CD4-positive, alpha-beta T cell (primary cell): ENCODE measurements around the gene DDX59. TPM values are rescaled to one million over a fixed set of nuclear protein-coding genes. Genes with fewer than 3 reads are reported as not detected.

ENCODE experiments used
- ATAC-seq: fragments of 200-7000 bp; cut with Tn5 transposase; one replicate; pipeline ENCODE4 v1.10.0; 2022; ENCODE audit warnings: mild to moderate bottlenecking; ENCODE audit not compliant: poor library complexity
- CTCF ChIA-PET: fragments of 350-600 bp; sonication (Branson Sonifier 250); formaldehyde crosslinking; loops from one replicate; lab custom pipeline; 2021; ENCODE audit warnings: antibody characterized with exemption, inconsistent platforms; lab: Charles Lee
- POLR2A ChIA-PET: fragments of 350-600 bp; sonication (Branson Sonifier 250); formaldehyde crosslinking; loops from one replicate; lab custom pipeline; 2021; ENCODE audit warnings: antibody characterized with exemption, inconsistent platforms; lab: Charles Lee
- DNase-seq, 14 experiments: peaks; one replicate each; pipeline ENCODE4 v3.0.0-alpha.2; 2013 to 2020; ENCODE audit warnings: mixed read lengths in 2 of 14
- H3K27ac ChIP-seq, 2 donors: one replicate each; pipeline versions ENCODE4 v1.5.1 to v1.7.0; 2013; ENCODE audit warnings: low read length in 2 of 2, low read depth in 1 of 2, mild to moderate bottlenecking in 1 of 2
- H3K27me3 ChIP-seq, 2 experiments: 1 replicate in 1 of 2; 2 replicates in 1 of 2; pipeline versions ENCODE4 v1.6.1 to v1.7.0; 2013; ENCODE audit warnings: low read length in 2 of 2, control low read depth in 1 of 2, mild to moderate bottlenecking in 1 of 2, moderate library complexity in 1 of 2; ENCODE audit not compliant: insufficient read depth in 2 of 2, control insufficient read depth in 1 of 2
- H3K36me3 ChIP-seq: one replicate; pipeline ENCODE4 v1.6.1; 2013; ENCODE audit warnings: low read length, control low read depth; ENCODE audit not compliant: insufficient read depth
- H3K4me1 ChIP-seq: one replicate; pipeline ENCODE4 v1.6.1; 2013; ENCODE audit warnings: low read length, control low read depth; ENCODE audit not compliant: insufficient read depth
- H3K4me3 ChIP-seq: one replicate; pipeline ENCODE4 v1.5.1; 2013; ENCODE audit warnings: mild to moderate bottlenecking, low read length, moderate library complexity
- H3K9me3 ChIP-seq, 2 experiments: 1 replicate in 1 of 2; 2 replicates in 1 of 2; pipeline versions ENCODE4 v1.6.1 to v1.7.0; 2013; ENCODE audit warnings: low read length in 2 of 2, mild to moderate bottlenecking in 2 of 2, control low read depth in 1 of 2, moderate library complexity in 1 of 2; ENCODE audit not compliant: control insufficient read depth in 1 of 2, insufficient read depth in 1 of 2
- H3K27ac Mint-ChIP-seq: one replicate; pipeline ENCODE4 v1.8.0; 2020; ENCODE audit warnings: mixed read lengths
- H3K27me3 Mint-ChIP-seq: one replicate; pipeline ENCODE4 v1.8.0; 2021; ENCODE audit warnings: mixed read lengths
- H3K36me3 Mint-ChIP-seq: one replicate; pipeline ENCODE4 v1.8.0; 2021; ENCODE audit warnings: low read depth, mixed read lengths
- H3K4me1 Mint-ChIP-seq: one replicate; pipeline ENCODE4 v1.8.0; 2021; ENCODE audit warnings: low read depth, mixed read lengths
- H3K4me3 Mint-ChIP-seq: one replicate; pipeline ENCODE4 v1.8.0; 2020; ENCODE audit warnings: mild to moderate bottlenecking, mixed read lengths
- H3K9me3 Mint-ChIP-seq: one replicate; pipeline ENCODE4 v1.8.0; 2020; ENCODE audit warnings: mixed read lengths
- intact Hi-C, 2 experiments: fragments of 100-400 bp; cut with DNase I in 1 of 2; cut with micrococcal nuclease in 1 of 2; formaldehyde crosslinking; loops; one replicate each; pipeline versions ENCODE4 v1.15.1 to v1.9.0; 2023 to 2025; cut with DNase I, micrococcal nuclease
- total RNA-seq, 174 experiments: library from RNA in 2 of 174; stranded (reverse) in 2 of 174; gene quantifications; one replicate each; pipeline ENCODE4 v1.2.3 and lab custom pipeline; 2021 to 2026
- TF ChIP-seq, protein P1 (sequence below): fragments of 200-600 bp; IDR thresholded peaks from one replicate; pipeline ENCODE4 v1.8.0; 2022; ENCODE audit warnings: antibody characterized with exemption, mild to moderate bottlenecking

Gene DDX59
- total RNA-seq, 2 experiments from 2014 or later: 24.7 to 27.6 TPM

DNA sequence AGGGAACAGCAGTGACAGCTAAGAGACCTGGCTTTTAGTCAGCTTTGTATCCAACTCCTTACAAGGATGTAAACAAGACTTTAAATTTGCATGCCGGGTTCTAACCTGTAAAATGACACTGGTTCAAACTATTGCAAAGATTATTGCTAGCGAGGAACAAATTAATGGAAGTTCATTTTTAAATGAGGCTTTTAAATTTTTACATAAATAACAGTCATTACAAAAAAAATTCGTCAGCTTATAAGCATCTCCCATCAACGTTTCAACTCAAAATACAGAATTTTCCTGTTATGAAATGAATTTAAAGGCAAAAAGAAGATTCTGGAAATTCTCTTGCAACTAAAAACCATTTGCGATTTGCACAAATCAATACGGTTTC lies 49.8 kb downstream of the DDX59 start:
- Histone ChIP-seq H3K27ac (no peak overlapping the region), H3K4me3 (peak overlapping the region; percentile 83), H3K36me3 (no peaks in the 10 kb centered on the region), H3K9me3 (no peaks in the 10 kb centered on the region), H3K4me1 (peaks cover 19% of the 10 kb centered on the region), H3K27me3 (no peaks in the 10 kb centered on the region)
- Mint-ChIP-seq H3K27ac (peak overlapping the region; percentile 12), H3K4me1 (peaks cover 25% of the 10 kb centered on the region), H3K9me3 (no peaks in the 10 kb centered on the region), H3K27me3 (no peaks in the 10 kb centered on the region), H3K36me3 (peaks cover 4% of the 10 kb centered on the region), H3K4me3 (peak overlapping the region; percentile 98)
- DNase-seq (no peak), ATAC-seq (no peak)
- POLR2A ChIA-PET: interaction anchor here (4.4 kb wide), 1 partner anchor 50 kb away, joined by 35 read pairs; the partner anchor contains the start of gene DDX59
- intact Hi-C loops: loop anchor here (1.0 to 5.0 kb wide), 6 partner anchors 48 to 532 kb away; partner anchors contain the start of genes CAMSAP2 (in 2 of the 2), DDX59 (in 1 of the 2), TMEM9 (in 1 of the 2) and ZNF281 (in 1 of the 2)
- TF ChIP-seq, protein P1, sequence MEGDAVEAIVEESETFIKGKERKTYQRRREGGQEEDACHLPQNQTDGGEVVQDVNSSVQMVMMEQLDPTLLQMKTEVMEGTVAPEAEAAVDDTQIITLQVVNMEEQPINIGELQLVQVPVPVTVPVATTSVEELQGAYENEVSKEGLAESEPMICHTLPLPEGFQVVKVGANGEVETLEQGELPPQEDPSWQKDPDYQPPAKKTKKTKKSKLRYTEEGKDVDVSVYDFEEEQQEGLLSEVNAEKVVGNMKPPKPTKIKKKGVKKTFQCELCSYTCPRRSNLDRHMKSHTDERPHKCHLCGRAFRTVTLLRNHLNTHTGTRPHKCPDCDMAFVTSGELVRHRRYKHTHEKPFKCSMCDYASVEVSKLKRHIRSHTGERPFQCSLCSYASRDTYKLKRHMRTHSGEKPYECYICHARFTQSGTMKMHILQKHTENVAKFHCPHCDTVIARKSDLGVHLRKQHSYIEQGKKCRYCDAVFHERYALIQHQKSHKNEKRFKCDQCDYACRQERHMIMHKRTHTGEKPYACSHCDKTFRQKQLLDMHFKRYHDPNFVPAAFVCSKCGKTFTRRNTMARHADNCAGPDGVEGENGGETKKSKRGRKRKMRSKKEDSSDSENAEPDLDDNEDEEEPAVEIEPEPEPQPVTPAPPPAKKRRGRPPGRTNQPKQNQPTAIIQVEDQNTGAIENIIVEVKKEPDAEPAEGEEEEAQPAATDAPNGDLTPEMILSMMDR: no peak
- CTCF ChIA-PET: interaction anchor here (1.7 kb wide), 1 partner anchor 184 kb away, joined by 4 read pairs; no protein-coding TSS in a partner anchor

DNA sequence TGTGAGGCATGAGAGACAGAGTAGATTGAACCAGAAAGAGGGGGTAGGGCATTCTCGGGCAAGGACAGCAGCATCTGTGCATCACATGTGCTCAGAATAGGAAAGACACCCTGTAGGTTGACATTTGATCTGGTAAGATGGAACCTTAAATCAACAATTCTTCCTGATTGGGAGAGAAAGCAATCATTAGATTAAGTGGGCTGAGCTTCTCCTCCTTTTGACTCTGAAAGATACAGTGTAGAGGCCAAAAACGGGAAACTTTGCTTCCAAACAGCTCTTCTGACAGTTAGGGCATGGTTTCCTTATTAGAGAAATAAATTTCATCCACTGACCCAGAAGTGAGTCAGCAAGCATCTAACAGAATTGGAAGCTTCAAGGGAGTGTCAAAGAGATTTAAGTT lies 58.9 kb downstream of the DDX59 start:
- Histone ChIP-seq H3K4me3 (no peak overlapping the region), H3K27ac (no peak overlapping the region), H3K27me3 (no peaks in the 10 kb centered on the region), H3K36me3 (no peaks in the 10 kb centered on the region), H3K9me3 (no peaks in the 10 kb centered on the region), H3K4me1 (no peaks in the 10 kb centered on the region)
- POLR2A ChIA-PET: no interaction called here
- TF ChIP-seq, protein P1: no peak
- Mint-ChIP-seq H3K27ac (no peak overlapping the region), H3K9me3 (no peaks in the 10 kb centered on the region), H3K36me3 (no peaks in the 10 kb centered on the region), H3K27me3 (no peaks in the 10 kb centered on the region), H3K4me3 (no peak overlapping the region), H3K4me1 (no peaks in the 10 kb centered on the region)
- CTCF ChIA-PET: interaction anchor here (1.0 kb wide), 1 partner anchor 11 kb away, joined by 4 read pairs; no protein-coding TSS in a partner anchor
- ATAC-seq (no peak), DNase-seq (no peak)
- intact Hi-C loops: no loop called here

DNA sequence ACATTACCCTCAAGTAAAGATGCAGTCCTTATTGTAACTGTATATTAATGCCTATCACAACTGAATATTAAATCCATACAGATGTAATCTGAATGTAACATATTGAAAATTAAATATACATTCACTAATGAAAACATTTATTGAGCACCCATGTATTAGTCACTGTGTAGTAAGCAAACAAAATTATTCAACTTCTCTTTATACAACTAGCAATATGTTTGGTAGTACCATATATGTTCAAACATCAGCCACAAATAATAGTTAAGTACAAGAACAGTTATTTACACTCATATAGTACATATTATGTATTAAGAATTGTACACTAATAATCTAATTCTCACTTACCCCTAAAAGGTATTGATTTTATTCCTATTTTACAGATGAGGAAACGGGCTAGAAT lies 67.1 kb downstream of the DDX59 start:
- Mint-ChIP-seq H3K27ac (no peak overlapping the region), H3K27me3 (no peaks in the 10 kb centered on the region), H3K36me3 (no peaks in the 10 kb centered on the region), H3K9me3 (no peaks in the 10 kb centered on the region), H3K4me3 (no peak overlapping the region), H3K4me1 (no peaks in the 10 kb centered on the region)
- intact Hi-C loops: no loop called here
- H3K4me1 ChIP-seq: no peaks in the 10 kb centered on the region
- DNase-seq (no peak), ATAC-seq (no peak)
- H3K36me3 ChIP-seq: no peaks in the 10 kb centered on the region
- no peak overlapping the region for H3K27ac ChIP-seq
- no peak overlapping the region for H3K4me3 ChIP-seq
- H3K9me3 ChIP-seq: no peaks in the 10 kb centered on the region
- no peaks in the 10 kb centered on the region for H3K27me3 ChIP-seq
- CTCF ChIA-PET: no interaction called here
- TF ChIP-seq, protein P1: no peak
- POLR2A ChIA-PET: no interaction called here

Other genes with a start within 250 kb of the DDX59 start
- under 1 TPM; 0.11 TPM for gene KIF14, start 49.2 kb downstream of the DDX59 start, total RNA-seq
- gene CAMSAP2, start 69.0 kb upstream of the DDX59 start, total RNA-seq: 1 to 10 TPM; 4.4 to 5.7 TPM
- 1 to 10 TPM; 2.7 to 3.3 TPM for gene GPR25, start 203.1 kb upstream of the DDX59 start, total RNA-seq
- under 1 TPM in 1 of 2 experiments, not detected in 1; 0.22 TPM for gene INAVA, start 225.0 kb upstream of the DDX59 start, total RNA-seq